ENCODE data around the gene SNRPD2.
"Not testable (repeated sequence)": the region's sequence is repeated elsewhere in the genome, so short reads cannot be mapped to it uniquely, and the experiment has no call there.

Gene SNRPD2

GRCh38 chr19:45691516-45692186 is at the start of gene SNRPD2:
TSS of gene SNRPD2 (minus strand) at chr19:45691953. CDS start at chr19:45691888, 65 bp downstream.
- peak; percentile 86 for DNase-seq (ENCODE audit: low read depth)

GRCh38 chr19:45739498-45740439 is 48.0 kb upstream of the SNRPD2 start:
- no peak for DNase-seq (ENCODE audit: low read depth)

DNA sequence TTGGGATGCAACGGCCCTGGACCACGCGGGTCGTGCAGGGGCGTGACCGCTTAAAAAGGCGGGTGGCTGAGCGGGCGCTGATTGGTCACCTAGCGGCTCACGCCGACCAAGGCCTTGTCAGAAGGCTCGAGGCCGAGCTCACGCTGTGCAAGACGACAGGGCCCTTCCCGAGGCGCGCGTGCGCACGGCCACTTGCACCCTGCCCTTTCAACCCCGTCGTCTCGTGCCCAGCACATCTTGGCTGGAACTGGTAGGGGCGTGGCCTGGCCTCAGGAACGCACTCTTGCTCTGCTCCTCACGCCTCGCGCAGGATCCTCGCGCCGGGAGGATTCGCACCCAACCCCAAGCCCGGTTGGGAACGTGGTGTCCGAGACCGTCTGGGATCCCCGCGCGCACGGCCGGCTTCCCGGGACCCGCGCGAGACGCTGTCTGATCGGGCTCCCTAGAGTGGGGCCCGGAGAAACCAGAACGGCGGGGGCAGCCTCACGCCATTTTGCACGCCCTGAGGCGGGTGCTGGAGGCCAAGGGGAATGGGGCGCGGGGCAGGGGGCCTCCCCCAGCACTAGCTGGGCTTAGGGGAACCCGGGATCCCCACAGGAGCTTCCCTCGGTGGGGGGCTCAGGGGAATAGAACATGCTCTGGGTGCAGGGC is 41.5 kb upstream of the SNRPD2 start, which contains the start of gene MEIOSIN:
Gene MEIOSIN (plus strand): TSS at position 280 of the 651 bp plus-strand sequence. CDS start 1,938 bp downstream, outside the sequence.
- DNase-seq (ENCODE audit: low read depth), result no peak

GRCh38 chr19:45730368-45731288 is 38.9 kb upstream of the SNRPD2 start, which contains the start of gene FBXO46:
TSS of gene FBXO46 (minus strand) at chr19:45730896. CDS start at chr19:45713495, 17,401 bp downstream.
- peak; percentile 89 for DNase-seq (ENCODE audit: low read depth)

DNA sequence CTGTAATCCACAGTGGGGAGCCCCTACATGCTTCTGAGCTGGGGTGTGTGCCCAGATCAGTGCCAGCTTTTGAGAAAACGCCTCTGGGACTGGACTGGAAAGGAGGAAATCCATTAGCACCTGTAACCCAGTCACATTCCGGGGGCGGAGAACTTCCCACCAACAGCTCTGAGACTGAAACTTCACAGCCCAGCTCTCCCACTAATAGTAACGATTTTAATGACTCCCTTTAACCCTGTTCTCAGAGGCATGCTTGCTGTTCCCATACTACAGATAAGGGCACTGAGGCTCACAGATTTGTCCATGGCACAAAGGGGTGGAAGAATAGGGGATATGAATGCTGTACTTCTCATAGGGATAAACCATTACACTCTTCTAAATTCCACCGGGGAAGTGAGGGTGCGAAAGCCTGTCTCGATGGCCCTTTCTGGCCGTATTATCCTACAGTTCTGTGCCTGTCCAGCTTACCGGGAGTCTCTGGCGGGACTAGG is 38.1 kb upstream of the SNRPD2 start:
- DNase-seq (ENCODE audit: low read depth), result no peak

- not testable (repeated sequence) for DNase-seq (ENCODE audit: low read depth)
Measured at GRCh38 chr19:45728683-45729082, 36.9 kb upstream of the SNRPD2 start.

GRCh38 chr19:45720065-45720464 is 28.3 kb upstream of the SNRPD2 start:
- DNase-seq (ENCODE audit: low read depth), result not testable (repeated sequence)

DNA sequence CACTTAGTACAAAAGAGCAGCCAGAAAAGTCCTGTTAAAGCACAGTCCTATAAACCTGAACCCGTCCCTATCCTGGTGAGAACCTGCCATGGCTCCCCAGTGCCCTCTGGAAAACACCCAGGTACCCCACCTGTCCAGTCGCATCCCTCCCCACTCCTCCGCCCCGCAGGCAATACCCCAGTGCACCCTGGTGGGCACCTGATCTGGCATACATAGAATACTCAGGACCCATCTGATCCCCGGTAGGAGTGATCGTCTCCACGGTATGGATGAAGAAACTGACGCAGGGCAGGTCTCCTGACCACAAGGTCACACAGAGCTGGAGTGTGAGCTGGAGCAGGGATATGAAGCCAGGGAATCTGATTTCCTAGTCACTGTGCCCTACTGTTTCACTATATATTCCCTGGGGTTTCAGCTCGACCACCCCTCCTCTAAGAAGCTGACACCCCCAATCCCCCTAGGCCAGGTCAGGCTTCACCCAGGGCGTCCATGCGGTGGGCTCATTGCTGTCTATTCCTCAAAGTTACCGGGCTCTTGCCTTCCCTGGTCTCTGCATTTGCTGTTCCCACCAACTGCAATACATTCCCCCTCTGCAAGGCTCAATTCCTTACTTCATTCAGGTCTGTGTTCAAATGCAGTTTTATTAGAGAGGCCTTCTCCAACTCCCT is 26.4 kb upstream of the SNRPD2 start:
- DNase-seq (ENCODE audit: low read depth), result no peak

DNA sequence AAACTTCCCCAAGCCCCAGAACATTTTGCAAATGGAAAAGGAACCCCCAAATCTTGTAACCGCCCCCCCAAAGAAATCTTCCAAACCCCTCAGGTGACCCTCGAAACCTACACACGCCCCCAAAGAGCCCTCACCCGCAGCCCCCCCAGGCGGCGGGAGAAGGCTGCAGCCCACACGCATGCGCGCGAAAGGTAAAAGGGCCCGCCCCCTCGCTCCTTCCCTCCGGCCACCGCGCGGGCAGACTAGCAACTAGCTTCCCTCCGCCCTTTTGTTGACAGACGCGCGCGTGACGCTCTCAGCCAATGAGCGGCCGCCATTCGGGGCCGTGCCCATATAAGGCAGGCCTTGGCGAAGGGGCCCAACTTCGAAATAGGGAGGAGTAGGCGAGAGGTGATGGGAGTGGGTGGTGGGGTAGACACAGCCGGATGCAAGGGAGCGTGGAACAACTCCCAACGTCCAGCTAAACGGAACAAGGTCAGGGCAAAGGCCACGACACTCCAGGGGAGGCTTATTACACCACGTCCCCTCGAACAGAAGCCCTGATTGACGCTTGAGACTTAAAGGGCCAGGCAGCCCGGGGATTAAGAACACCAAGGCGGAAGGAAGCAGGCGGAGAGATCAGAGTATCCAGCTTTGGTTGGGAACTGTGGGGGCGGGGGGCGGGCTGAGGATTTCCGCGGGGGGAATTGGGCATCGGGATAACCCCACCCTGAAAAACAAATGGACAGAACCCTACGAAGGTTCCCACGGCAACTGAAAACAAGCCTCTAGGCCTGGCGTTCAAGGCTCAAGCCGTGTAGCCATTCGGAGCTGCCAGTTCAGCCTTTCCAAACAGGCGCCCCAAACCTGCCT is 25.6 kb upstream of the SNRPD2 start:
- DNase-seq (ENCODE audit: low read depth), result peak; percentile 96

DNA sequence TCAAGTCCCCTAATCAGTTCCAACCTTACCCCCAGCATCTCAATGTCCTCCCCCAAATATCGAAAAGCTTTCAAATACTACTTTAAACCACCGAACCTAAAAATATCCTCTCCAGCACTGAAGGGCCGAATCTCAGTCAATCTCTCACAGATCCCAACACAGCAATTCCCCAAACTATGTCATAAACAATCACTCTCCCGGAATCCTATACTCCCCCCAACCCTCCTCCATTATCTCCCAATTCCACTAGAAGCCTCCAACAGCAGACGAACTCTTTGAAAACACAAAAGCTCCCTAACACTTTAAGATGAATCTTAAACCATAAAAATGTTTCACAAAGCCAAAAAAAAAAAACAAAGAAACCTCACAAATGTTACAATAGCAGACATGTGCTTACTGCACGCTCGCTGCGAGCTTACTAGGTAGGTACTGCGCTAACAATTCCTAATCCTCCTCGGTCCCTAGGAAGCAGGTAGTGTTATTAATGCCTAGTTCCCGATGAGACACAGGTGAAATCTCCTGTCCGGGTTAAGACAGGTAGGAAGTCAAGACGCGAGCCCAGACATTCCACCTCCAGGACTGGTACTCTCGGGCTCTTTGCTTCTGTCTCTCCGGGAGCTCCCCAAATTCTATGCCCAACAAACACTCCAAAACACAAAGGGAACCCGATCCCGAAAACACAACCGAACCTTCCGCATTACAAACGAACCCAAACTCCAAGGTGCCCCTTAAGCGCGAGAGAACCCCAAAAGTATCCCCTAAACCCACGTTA is 24.8 kb upstream of the SNRPD2 start:
- no peak for DNase-seq (ENCODE audit: low read depth)

- no peak for DNase-seq (ENCODE audit: low read depth)
Measured at GRCh38 chr19:45715139-45715538, 23.4 kb upstream of the SNRPD2 start.

- DNase-seq (ENCODE audit: low read depth), result no peak
Measured at GRCh38 chr19:45713141-45713540, 21.4 kb upstream of the SNRPD2 start.

DNA sequence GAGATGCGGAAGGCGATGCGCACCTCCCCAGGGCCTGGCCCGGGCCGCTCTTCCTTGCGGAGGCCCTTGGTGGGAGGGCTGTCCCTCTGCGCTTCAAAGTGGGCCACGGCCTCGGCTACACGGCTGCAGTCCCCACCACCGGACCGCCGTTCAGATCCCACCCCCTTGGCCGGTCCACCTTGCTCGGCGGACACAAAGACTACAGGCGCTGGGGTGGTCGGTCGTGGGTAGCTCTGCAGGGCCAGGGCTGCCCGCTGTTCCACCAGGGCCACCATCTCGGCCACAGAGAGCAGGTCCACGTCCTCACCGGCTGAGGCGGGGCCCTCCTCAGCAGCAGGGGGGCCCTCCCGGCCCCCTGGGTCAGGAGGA is 20.9 kb upstream of the SNRPD2 start:
- no peak for DNase-seq (ENCODE audit: low read depth)

- DNase-seq (ENCODE audit: low read depth), result no peak
Measured at GRCh38 chr19:45711851-45712698, 20.3 kb upstream of the SNRPD2 start.

- DNase-seq (ENCODE audit: low read depth), result no peak
Measured at GRCh38 chr19:45710356-45711130, 18.8 kb upstream of the SNRPD2 start.

- no peak for DNase-seq (ENCODE audit: low read depth)
Measured at GRCh38 chr19:45705710-45706415, 14.1 kb upstream of the SNRPD2 start.

Data from stimulated activated CD4-positive, alpha-beta T cell treated with anti-CD3 and anti-CD28 coated beads, Interleukin-2, amount 100 ng/mL, for 4 hours (primary cell).